ENCODE measurements around the gene PLXNB3.

The PLXNB3 gene

GRCh38 chrX:153773741-153774575 is 9.9 kb downstream of the PLXNB3 start:
- no peak for TF ChIP-seq POLR2AphosphoS5 (IDR thresholded peaks at IDR 0.05; ENCODE audit: low read depth, low read length)
- no peak for TF ChIP-seq TAF1 (IDR thresholded peaks at IDR 0.05; ENCODE audit: borderline replicate concordance, insufficient read depth, low read length)
- no peak for TF ChIP-seq FOXP2 (optimal IDR thresholded peaks at IDR 0.05; ENCODE audit: borderline replicate concordance, extremely low read depth, extremely low read length, insufficient read depth)
- TF ChIP-seq SIN3A (IDR thresholded peaks at IDR 0.05; ENCODE audit: borderline replicate concordance, insufficient read depth, low read length) = no peak
- TF ChIP-seq, protein P1, sequence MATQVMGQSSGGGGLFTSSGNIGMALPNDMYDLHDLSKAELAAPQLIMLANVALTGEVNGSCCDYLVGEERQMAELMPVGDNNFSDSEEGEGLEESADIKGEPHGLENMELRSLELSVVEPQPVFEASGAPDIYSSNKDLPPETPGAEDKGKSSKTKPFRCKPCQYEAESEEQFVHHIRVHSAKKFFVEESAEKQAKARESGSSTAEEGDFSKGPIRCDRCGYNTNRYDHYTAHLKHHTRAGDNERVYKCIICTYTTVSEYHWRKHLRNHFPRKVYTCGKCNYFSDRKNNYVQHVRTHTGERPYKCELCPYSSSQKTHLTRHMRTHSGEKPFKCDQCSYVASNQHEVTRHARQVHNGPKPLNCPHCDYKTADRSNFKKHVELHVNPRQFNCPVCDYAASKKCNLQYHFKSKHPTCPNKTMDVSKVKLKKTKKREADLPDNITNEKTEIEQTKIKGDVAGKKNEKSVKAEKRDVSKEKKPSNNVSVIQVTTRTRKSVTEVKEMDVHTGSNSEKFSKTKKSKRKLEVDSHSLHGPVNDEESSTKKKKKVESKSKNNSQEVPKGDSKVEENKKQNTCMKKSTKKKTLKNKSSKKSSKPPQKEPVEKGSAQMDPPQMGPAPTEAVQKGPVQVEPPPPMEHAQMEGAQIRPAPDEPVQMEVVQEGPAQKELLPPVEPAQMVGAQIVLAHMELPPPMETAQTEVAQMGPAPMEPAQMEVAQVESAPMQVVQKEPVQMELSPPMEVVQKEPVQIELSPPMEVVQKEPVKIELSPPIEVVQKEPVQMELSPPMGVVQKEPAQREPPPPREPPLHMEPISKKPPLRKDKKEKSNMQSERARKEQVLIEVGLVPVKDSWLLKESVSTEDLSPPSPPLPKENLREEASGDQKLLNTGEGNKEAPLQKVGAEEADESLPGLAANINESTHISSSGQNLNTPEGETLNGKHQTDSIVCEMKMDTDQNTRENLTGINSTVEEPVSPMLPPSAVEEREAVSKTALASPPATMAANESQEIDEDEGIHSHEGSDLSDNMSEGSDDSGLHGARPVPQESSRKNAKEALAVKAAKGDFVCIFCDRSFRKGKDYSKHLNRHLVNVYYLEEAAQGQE (IDR thresholded peaks at IDR 0.05; ENCODE audit: insufficient read depth in 1 of 2, low read depth in 2 of 2, low read length in 2 of 2) = no peak

DNA sequence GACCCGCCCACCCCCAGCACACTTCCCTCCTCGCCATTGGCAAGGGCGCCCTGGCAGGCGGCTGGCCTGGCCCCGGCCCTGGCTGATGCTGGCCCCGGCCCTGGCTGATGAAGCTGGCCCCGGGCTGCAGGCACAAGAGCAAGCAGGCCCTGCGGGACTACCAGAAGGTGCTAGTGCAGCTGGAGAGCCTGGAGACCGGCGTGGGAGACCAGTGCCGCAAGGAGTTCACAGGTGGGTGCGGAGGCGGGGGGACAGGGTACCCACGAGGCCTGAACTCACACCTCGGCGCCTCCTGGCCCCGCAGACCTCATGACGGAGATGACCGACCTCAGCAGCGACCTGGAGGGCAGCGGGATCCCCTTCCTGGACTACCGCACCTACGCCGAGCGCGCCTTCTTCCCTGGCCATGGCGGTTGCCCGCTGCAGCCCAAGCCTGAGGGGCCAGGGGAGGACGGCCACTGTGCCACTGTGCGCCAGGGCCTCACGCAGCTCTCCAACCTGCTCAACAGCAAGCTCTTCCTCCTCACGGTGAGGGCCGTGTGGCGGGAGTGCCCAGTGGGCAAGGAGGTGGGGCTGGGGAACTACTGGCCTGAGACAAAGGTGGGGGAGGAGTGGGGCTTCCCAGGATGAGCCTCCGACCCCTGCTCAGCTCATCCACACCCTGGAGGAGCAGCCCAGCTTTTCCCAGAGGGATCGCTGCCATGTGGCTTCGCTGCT is 10.7 kb downstream of the PLXNB3 start:
- TF ChIP-seq, protein P1 (IDR thresholded peaks at IDR 0.05; ENCODE audit: insufficient read depth in 1 of 2, low read depth in 2 of 2, low read length in 2 of 2) = no peak
- TF ChIP-seq FOXP2 (optimal IDR thresholded peaks at IDR 0.05; ENCODE audit: borderline replicate concordance, extremely low read depth, extremely low read length, insufficient read depth) (no peak), TAF1 (IDR thresholded peaks at IDR 0.05; ENCODE audit: borderline replicate concordance, insufficient read depth, low read length) (no peak), SIN3A (IDR thresholded peaks at IDR 0.05; ENCODE audit: borderline replicate concordance, insufficient read depth, low read length) (no peak), POLR2AphosphoS5 (IDR thresholded peaks at IDR 0.05; ENCODE audit: low read depth, low read length) (no peak)

GRCh38 chrX:153775293-153776119 is 11.5 kb downstream of the PLXNB3 start:
- TF ChIP-seq POLR2AphosphoS5 (IDR thresholded peaks at IDR 0.05; ENCODE audit: low read depth, low read length) = no peak
- TF ChIP-seq FOXP2 (optimal IDR thresholded peaks at IDR 0.05; ENCODE audit: borderline replicate concordance, extremely low read depth, extremely low read length, insufficient read depth) = no peak
- no peak for TF ChIP-seq TAF1 (IDR thresholded peaks at IDR 0.05; ENCODE audit: borderline replicate concordance, insufficient read depth, low read length)
- TF ChIP-seq SIN3A (IDR thresholded peaks at IDR 0.05; ENCODE audit: borderline replicate concordance, insufficient read depth, low read length) = no peak
- TF ChIP-seq, protein P1 (IDR thresholded peaks at IDR 0.05; ENCODE audit: insufficient read depth in 1 of 2, low read depth in 2 of 2, low read length in 2 of 2) = no peak

GRCh38 chrX:153776120-153776599 is 12.1 kb downstream of the PLXNB3 start:
- TF ChIP-seq, protein P1 (IDR thresholded peaks at IDR 0.05; ENCODE audit: insufficient read depth in 1 of 2, low read depth in 2 of 2, low read length in 2 of 2) = no peak
- TF ChIP-seq POLR2AphosphoS5 (IDR thresholded peaks at IDR 0.05; ENCODE audit: low read depth, low read length) (no peak), TAF1 (IDR thresholded peaks at IDR 0.05; ENCODE audit: borderline replicate concordance, insufficient read depth, low read length) (no peak), FOXP2 (optimal IDR thresholded peaks at IDR 0.05; ENCODE audit: borderline replicate concordance, extremely low read depth, extremely low read length, insufficient read depth) (no peak), SIN3A (IDR thresholded peaks at IDR 0.05; ENCODE audit: borderline replicate concordance, insufficient read depth, low read length) (no peak)

Measured in PFSK-1 (cell line).